ENCODE results near the gene TMOD1. TPM values are rescaled to one million over a fixed set of nuclear protein-coding genes. Genes with fewer than 3 reads are reported as not detected.

Gene TMOD1
- total and polyA plus RNA-seq, 2 of the 8 experiments (the other 6 are each of a cell fraction or from before 2014, with no cell fraction given) = 0.17 to 0.88 TPM

- no peak for TF ChIP-seq CHD7 (IDR thresholded peaks at IDR 0.05; ENCODE audit: insufficient replicate concordance, low read length)
- no peak for TF ChIP-seq KDM5A (IDR thresholded peaks at IDR 0.05; ENCODE audit: low read length)
- TF ChIP-seq ATF3 (IDR thresholded peaks at IDR 0.05; ENCODE audit: insufficient read depth, low read depth, low read length) = no peak
- TF ChIP-seq TEAD4 (IDR thresholded peaks at IDR 0.05; ENCODE audit: low read depth, low read length) = no peak
Measured at GRCh38 chr9:97548379-97548778, 46.9 kb downstream of the TMOD1 start (continued).

All from H1 (cell line).